ENCODE data around the gene CFAP99. TPM values are rescaled to one million over a fixed set of nuclear protein-coding genes. Genes with fewer than 3 reads are reported as not detected.

CFAP99 gene
- total and polyA plus RNA-seq, 9 of the 15 experiments (the other 6 are each of a cell fraction or from before 2014, with no cell fraction given): 0.07 to 0.18 (median 0.09) TPM; not detected in 6

GRCh38 chr4:2378401-2378800 is 40.4 kb upstream of the CFAP99 start:
- H3K4me3 ChIP-seq: no peak overlapping the region
- peaks cover 9% of the 10 kb centered on the region; the same call in 2 of the 3 replicates for H3K36me3 ChIP-seq (ENCODE audit: control insufficient read depth, insufficient read depth, low read length)
- ChIA-PET POLR2A (interaction anchor here (0.6 kb wide), 1 partner anchor 141 kb away, joined by 3 read pairs; no protein-coding TSS in a partner anchor), CTCF (ENCODE audit: low intra/inter-chr PET ratio) (no interaction called here)
- intact Hi-C loops (cut with micrococcal nuclease): no loop called here
- H3K9me1 ChIP-seq (ENCODE audit: control insufficient read depth, insufficient read depth, low read length): peaks cover 2% of the 10 kb centered on the region
- ATAC-seq (no peak), FAIRE-seq (no peak), DNase-seq (ENCODE audit: extremely low read depth in 1 of 4, low spot score in 3 of 4) (no peak)
- H3K4me1 ChIP-seq (replicated peaks in 1 of 2; ENCODE audit: control insufficient read depth in 2 of 2, insufficient read depth in 2 of 2, low read length in 2 of 2): peaks cover 20 to 33% of the 10 kb centered on the region in 2 experiments
- no TSS peak for BruUV-seq (replicated peaks)
- H3K9ac ChIP-seq (ENCODE audit: insufficient read depth in 1 of 2, low read depth in 2 of 2, low read length in 2 of 2): no peak overlapping the region
- no peaks in the 10 kb centered on the region for H4K20me1 ChIP-seq (replicated peaks; ENCODE audit: control insufficient read depth, insufficient read depth, low read length)
- no peak overlapping the region for H2AFZ ChIP-seq (ENCODE audit: low read depth, low read length)
- H3K9me3 ChIP-seq (replicated peaks; ENCODE audit: control insufficient read depth, insufficient read depth, low read depth, low read length): peaks cover 5% of the 10 kb centered on the region
- peak overlapping the region; percentile 43; the same call in 1 of the 3 replicates for H3K27ac ChIP-seq (ENCODE audit: extremely low read depth, low read depth, low read length)
- 58% methylated on average over 5 of the region's 5 CpGs for WGBS (ENCODE audit: insufficient coverage, low coverage, missing lambda C conversion rate)
- H3K79me2 ChIP-seq (ENCODE audit: control insufficient read depth, insufficient read depth, low read length): peaks cover 28% of the 10 kb centered on the region
- in situ Hi-C loops (cut with MboI): no loop called here
- H3K4me2 ChIP-seq (ENCODE audit: insufficient read depth, low read length): no peak overlapping the region
- H3K27me3 ChIP-seq (ENCODE audit: control insufficient read depth in 2 of 2, insufficient read depth in 2 of 2, low read length in 2 of 2): no peaks in the 10 kb centered on the region
- TF ChIP-seq, protein P1, sequence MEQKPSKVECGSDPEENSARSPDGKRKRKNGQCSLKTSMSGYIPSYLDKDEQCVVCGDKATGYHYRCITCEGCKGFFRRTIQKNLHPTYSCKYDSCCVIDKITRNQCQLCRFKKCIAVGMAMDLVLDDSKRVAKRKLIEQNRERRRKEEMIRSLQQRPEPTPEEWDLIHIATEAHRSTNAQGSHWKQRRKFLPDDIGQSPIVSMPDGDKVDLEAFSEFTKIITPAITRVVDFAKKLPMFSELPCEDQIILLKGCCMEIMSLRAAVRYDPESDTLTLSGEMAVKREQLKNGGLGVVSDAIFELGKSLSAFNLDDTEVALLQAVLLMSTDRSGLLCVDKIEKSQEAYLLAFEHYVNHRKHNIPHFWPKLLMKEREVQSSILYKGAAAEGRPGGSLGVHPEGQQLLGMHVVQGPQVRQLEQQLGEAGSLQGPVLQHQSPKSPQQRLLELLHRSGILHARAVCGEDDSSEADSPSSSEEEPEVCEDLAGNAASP (IDR thresholded peaks at IDR 0.05): no peak
- TF ChIP-seq CCAR2 (IDR thresholded peaks at IDR 0.05; ENCODE audit: low read depth, low read length) (no peak), NFATC3 (IDR thresholded peaks at IDR 0.05) (no peak), ARID2 (IDR thresholded peaks at IDR 0.05) (no peak), EP400 (IDR thresholded peaks at IDR 0.05) (no peak), CREB1 (IDR thresholded peaks at IDR 0.05) (no peak), CREB1 (CRISPR knock-in tag; IDR thresholded peaks at IDR 0.05) (no peak), NR2C1 (IDR thresholded peaks at IDR 0.05) (no peak), NR2C1 (tag; IDR thresholded peaks at IDR 0.05) (no peak), SNRNP70 (optimal IDR thresholded peaks at IDR 0.05; ENCODE audit: low read depth, low read length) (no peak), PBX2 (CRISPR knock-in tag; IDR thresholded peaks at IDR 0.05; ENCODE audit: low read depth) (no peak), PBX2 (tag; conservative IDR thresholded peaks at IDR 0.05; ENCODE audit: low read depth) (no peak), SFPQ (IDR thresholded peaks at IDR 0.05; ENCODE audit: low read depth, low read length) (no peak), FOXJ2 (tag; IDR thresholded peaks at IDR 0.05) (no peak), IRF2 (CRISPR knock-in tag; IDR thresholded peaks at IDR 0.05) (no peak), KDM1A (IDR thresholded peaks at IDR 0.05) (no peak)
- TF ChIP-seq, protein P2, sequence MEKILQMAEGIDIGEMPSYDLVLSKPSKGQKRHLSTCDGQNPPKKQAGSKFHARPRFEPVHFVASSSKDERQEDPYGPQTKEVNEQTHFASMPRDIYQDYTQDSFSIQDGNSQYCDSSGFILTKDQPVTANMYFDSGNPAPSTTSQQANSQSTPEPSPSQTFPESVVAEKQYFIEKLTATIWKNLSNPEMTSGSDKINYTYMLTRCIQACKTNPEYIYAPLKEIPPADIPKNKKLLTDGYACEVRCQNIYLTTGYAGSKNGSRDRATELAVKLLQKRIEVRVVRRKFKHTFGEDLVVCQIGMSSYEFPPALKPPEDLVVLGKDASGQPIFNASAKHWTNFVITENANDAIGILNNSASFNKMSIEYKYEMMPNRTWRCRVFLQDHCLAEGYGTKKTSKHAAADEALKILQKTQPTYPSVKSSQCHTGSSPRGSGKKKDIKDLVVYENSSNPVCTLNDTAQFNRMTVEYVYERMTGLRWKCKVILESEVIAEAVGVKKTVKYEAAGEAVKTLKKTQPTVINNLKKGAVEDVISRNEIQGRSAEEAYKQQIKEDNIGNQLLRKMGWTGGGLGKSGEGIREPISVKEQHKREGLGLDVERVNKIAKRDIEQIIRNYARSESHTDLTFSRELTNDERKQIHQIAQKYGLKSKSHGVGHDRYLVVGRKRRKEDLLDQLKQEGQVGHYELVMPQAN (IDR thresholded peaks at IDR 0.05; ENCODE audit: borderline replicate concordance): no peak

Measured in K562 (cell line).